ENCODE data around the gene SEC22A.

SEC22A gene

DNA sequence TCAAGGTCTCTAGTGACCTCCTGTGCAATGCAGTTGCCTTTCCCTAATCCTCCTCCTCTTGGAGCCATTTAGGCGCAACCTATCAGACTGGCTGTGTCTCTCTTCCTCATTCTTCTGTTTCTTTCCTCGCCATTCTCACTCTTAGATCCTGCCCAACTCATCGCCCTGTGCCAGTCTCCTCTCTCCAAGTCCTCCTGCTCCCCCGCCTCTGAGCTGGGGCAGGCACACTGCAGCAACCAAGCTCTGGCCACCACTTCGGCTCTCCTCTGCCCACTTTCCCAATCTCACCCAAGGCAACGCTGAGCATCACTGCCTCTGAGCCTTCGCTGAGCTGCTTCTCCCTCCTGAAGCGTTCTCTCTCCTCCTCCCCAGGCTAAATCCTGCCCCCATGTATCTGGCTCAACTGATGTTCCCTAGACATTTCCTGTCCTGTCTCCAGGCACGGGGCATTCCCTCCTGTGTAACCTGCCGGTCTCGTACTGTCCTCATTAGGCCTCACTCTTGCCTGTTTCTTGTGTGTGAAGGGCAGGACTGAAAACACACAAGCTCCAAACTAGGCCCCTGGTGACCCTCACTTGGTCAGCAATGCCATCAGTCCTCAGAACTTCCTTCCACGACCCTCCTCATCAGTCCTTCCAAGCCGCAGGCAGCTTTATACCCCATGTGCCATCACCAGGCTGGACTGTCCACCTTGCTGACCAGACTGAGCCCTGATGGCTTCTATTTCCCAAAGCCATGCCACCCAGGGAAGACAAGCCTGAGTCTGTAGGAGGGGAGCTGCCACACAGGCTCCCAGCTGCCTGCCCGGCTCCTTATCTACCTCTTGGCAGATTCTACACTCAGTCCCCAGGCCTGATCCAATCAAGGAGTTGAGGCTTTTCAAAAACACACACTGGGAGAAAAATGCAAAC lies 85.6 kb downstream of the SEC22A start:
- TF ChIP-seq, protein P1, sequence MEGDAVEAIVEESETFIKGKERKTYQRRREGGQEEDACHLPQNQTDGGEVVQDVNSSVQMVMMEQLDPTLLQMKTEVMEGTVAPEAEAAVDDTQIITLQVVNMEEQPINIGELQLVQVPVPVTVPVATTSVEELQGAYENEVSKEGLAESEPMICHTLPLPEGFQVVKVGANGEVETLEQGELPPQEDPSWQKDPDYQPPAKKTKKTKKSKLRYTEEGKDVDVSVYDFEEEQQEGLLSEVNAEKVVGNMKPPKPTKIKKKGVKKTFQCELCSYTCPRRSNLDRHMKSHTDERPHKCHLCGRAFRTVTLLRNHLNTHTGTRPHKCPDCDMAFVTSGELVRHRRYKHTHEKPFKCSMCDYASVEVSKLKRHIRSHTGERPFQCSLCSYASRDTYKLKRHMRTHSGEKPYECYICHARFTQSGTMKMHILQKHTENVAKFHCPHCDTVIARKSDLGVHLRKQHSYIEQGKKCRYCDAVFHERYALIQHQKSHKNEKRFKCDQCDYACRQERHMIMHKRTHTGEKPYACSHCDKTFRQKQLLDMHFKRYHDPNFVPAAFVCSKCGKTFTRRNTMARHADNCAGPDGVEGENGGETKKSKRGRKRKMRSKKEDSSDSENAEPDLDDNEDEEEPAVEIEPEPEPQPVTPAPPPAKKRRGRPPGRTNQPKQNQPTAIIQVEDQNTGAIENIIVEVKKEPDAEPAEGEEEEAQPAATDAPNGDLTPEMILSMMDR (IDR thresholded peaks at IDR 0.05; ENCODE audit: low read depth, low read length) = no peak
- H3K4me3 ChIP-seq (ENCODE audit: low read depth, low read length) = no peak overlapping the region
- peaks cover 7% of the 10 kb centered on the region; the same call in 1 of the 2 replicates for H3K4me1 ChIP-seq
- no peaks in the 10 kb centered on the region for H3K36me3 ChIP-seq
- H3K27me3 ChIP-seq = no peaks in the 10 kb centered on the region
- no peak for DNase-seq
- H3K9me3 ChIP-seq = no peaks in the 10 kb centered on the region

DNA sequence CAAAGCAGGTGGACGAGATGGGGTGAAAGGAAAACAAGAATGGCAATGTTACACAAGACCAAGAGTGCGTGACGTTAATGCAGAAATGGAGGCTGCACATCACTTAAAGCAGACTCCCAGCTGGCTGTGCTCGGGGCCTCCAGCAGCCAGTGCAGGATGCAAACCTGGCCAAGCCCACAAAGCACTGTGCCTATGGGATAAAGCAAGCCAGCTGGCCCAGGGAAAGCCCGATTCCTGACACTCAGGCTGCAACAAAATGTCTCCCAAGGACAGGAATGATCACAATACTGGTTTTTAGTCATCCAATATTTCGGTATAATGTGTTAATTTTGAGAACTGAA lies 86.2 kb downstream of the SEC22A start:
- TF ChIP-seq, protein P1 (IDR thresholded peaks at IDR 0.05; ENCODE audit: low read depth, low read length) = no peak
- H3K27me3 ChIP-seq = no peaks in the 10 kb centered on the region
- DNase-seq = no peak
- H3K4me1 ChIP-seq = peaks cover 7% of the 10 kb centered on the region; the same call in 1 of the 2 replicates
- no peaks in the 10 kb centered on the region for H3K36me3 ChIP-seq
- no peak overlapping the region for H3K4me3 ChIP-seq (ENCODE audit: low read depth, low read length)
- no peaks in the 10 kb centered on the region for H3K9me3 ChIP-seq

DNA sequence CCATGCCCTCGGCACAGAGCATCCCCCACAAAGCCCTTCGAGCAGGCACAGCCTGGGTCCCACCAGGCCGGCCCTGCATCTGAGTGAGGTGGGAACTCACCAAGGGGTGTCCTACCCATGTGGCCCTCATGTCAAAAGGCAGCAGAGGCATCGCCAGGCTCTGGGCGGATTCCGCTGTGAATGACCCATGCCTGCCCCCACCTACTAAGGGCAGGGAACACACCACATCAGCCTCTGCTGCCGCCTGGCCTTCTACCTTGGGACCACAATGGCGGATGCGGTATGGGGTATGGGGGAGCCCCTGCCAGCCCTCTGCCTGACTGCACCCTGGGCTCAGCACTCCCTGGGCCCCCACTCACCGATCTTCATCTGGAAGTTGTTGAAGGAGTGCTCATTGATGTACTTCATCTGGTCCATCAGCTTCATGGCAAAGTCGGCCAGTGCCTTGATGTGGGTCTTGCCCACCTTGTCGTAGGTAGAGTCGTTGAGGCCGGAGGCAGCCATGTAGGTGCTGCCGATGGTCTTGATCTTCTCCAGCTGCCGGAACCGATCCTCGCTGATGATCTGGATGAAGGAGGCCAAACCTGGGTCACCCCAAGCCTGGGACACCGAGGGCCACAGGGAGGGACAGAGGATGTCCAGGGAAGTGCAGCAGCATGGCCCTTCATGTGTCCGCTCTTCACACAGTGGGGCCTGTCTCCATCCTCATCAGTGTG lies 87.8 kb downstream of the SEC22A start:
- H3K27me3 ChIP-seq = no peaks in the 10 kb centered on the region
- TF ChIP-seq, protein P1 (IDR thresholded peaks at IDR 0.05; ENCODE audit: low read depth, low read length) = no peak
- no peak for DNase-seq
- peaks cover 6% of the 10 kb centered on the region; the same call in 1 of the 2 replicates for H3K4me1 ChIP-seq
- H3K9me3 ChIP-seq = no peaks in the 10 kb centered on the region
- no peaks in the 10 kb centered on the region for H3K36me3 ChIP-seq
- H3K4me3 ChIP-seq (ENCODE audit: low read depth, low read length) = no peak overlapping the region

DNA sequence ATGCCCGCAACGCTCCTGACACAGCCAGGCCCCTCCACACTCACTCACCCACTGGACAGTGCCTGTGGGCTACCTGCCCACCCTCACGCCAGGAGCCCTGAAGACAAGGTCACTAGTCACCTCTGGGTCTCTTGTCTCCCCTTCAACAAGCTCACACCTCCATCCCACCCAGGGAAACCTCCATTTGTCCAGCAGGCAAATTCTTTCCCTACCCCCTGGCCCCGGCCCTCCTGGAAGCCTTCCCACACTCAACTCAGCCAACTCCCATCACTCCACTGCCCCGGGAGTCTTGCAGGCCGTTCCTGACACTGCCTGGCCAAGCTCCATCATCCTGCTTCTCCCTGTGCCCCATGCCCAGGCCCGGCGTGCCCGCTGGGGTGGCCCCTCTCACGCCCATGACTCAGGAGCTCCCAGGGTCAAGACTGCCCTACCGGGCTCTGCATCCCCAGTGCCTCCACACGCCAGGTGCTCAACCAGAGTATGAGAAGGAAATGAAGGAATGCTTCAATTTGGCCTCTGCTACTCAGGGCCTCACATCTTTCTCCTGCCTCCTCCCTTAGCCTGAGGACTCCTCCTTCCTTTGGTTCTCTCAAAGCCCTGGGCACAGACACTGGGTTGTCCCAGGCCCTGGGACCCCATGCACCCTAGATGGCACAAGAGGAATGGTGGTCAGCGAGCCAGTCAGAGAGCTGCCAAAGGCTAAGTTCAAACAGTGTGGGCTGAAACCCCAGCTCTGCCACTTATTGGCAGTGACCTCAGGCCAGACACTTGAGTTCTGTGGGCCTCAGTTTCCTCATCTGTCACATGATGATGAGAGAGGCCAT lies 88.6 kb downstream of the SEC22A start:
- no peaks in the 10 kb centered on the region for H3K27me3 ChIP-seq
- no peak for DNase-seq
- H3K4me1 ChIP-seq = no peaks in the 10 kb centered on the region; the same call in 1 of the 2 replicates
- TF ChIP-seq, protein P1 (IDR thresholded peaks at IDR 0.05; ENCODE audit: low read depth, low read length) = no peak
- no peaks in the 10 kb centered on the region for H3K36me3 ChIP-seq
- H3K9me3 ChIP-seq = no peaks in the 10 kb centered on the region
- H3K4me3 ChIP-seq (ENCODE audit: low read depth, low read length) = no peak overlapping the region

DNA sequence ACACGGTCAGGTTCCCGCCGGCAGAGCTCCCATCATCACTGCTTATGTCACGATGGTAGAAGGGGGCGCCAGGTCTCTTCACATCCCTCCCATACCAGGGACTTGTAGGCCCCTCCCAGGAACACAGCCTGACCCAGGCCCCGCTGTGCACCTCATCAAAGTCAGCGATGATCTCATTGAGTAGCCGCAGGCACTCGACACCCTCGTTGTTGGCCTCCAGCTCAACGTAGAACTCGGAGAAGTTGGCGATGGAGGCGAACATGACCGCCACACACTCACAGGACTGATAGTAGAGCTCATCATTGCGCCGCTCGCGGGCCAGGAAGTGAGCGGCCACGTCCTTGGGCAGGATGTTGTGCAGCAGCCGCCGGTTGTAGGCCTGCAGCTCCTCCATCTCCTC lies 89.2 kb downstream of the SEC22A start:
- no peak for DNase-seq
- H3K4me1 ChIP-seq = no peaks in the 10 kb centered on the region
- no peak overlapping the region for H3K4me3 ChIP-seq (ENCODE audit: low read depth, low read length)
- TF ChIP-seq, protein P1 (IDR thresholded peaks at IDR 0.05; ENCODE audit: low read depth, low read length) = no peak
- no peaks in the 10 kb centered on the region for H3K9me3 ChIP-seq
- no peaks in the 10 kb centered on the region for H3K27me3 ChIP-seq
- H3K36me3 ChIP-seq = no peaks in the 10 kb centered on the region

Data from BE2C (cell line).